GM19328 (cell line): ENCODE data around the gene IGFBP6.
"Not testable (repeated sequence)": the region's sequence is repeated elsewhere in the genome, so short reads cannot be mapped to it uniquely, and the experiment has no call there.

Experiments used
- ATAC-seq: cut with Tn5 transposase; IDR thresholded peaks from one replicate; pipeline ENCODE4 v1.9.1; 2021; ENCODE audit warnings: mild to moderate bottlenecking, moderate library complexity; ENCODE audit not compliant: unreplicated experiment

Gene IGFBP6

DNA sequence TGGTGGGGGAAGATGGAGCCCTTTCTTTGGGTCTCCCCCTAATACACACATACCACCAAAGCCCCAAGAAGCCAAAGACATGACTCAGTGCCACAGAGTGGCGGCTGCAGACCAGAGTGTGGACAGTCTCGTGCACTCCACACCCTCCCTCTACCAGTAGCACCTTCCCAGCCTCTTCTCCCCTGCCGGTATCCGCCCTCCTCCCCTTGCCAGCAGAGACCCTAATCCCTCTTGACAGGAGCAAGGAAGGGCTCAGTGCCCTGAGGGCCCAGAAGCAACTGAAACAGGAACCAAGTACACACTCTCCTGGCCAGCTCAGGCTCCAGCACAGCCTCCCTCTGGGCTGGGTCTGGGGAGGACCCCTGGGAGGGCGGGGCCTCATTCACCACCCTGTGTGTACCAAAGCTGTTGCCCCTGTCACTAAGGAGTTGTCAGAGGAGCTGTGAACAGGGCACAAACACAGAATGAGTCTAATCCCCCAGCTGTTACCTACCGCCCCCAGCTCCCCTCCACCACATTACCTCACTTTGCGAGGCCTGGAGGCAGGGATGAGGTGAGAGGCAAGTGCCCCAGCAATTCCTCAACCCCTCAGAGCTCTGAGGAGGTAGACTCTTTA is 26.5 kb upstream of the IGFBP6 start:
- ATAC-seq, result no peak

DNA sequence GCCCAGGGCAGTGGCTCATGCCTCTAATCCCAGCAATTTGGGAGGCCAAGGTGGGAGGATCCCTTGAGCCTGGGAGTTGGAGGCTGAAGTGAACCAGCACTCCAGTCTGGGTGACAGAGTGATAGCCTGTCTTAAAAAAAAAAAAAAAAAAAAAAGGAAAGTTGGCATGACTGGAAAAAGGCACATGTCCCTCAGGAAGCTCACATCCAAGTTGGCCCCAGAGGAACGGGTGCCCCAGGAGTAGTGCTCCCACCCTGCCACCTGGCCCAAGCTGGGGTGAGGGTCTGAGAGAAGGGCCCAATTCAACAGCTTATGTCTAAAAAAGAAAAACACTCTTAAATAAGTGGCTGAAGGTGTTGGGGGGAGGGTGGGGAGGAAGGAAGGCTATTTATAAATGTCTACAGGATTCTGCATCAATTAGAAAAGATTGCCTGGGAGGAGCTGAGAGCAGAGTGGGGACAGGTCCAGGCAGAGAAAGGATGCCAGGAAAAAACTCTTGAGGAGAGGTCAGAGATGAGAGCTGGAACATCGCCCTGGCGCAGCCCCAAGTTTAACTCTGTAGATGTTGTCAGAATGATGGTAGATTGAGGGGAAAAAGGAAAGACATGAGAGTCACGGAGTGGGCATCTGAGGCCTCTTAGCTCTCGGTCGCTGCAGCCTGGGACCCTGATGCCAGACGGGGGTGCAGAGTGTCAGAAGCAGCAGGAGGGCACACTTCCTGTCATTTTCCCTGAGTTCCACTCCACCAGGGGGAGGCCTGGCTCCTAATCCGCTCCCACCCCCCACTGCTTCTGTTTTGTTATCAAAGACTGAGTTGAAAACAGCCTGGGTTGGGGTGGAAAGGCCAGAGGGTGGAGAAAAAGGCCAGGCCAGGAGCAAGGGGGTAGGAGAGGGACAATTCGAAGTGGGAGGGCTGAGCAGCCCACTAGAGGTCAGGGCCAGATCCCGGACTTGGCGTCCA is 25.6 kb upstream of the IGFBP6 start:
- no peak for ATAC-seq

DNA sequence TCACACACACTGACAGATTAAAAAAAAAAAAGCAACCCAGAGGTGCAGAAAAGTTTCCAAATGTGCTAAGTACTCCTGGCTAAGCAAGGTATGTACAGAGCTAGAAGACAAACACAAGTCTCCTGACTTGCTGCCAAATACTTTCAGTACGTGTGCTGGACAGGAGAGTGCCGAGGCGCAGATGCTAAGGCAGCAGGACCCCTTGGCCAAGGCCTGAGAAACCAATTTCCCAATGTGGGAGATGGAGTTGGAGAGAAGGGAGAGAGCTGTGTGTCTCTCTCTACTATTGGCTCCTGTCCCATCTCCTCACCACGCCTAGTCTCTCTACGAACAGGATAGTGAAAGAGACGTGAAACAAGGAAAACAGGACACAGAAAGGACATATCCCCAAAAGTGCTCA is 23.6 kb upstream of the IGFBP6 start:
- ATAC-seq, result no peak

DNA sequence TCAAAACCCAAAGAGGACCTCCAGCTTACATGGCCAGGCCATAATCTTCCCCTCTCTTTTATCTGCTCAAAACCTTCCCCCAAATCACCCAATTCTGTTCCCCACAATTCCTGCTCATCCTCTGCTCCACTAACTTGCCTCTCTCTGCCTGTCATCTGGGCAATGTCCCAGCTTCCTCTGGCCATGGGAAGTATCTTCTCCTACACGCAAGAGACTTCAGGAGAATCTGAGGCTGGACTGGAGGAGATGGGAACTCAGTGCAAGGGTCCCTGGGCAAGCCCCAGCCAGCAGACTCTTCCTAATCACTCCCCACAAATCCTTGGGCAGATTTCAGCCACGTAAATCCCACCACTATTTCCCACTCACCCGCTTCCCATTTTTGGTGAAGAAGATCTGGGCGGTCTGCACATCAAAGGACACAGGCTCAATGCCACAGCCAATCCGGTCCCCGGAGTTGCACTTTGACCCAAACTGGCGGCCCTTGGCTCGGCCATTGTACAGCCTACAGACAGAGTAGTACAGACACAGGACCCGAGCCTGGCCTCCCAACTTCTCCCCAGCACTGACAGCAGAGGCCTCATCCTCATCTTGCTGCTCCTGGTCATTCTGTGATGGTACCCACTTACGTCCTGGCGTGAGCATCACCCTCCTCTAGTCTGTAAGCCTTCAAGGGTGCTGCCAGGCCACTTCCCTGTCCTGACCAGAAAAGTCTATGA is 23.0 kb upstream of the IGFBP6 start:
- ATAC-seq, result no peak

DNA sequence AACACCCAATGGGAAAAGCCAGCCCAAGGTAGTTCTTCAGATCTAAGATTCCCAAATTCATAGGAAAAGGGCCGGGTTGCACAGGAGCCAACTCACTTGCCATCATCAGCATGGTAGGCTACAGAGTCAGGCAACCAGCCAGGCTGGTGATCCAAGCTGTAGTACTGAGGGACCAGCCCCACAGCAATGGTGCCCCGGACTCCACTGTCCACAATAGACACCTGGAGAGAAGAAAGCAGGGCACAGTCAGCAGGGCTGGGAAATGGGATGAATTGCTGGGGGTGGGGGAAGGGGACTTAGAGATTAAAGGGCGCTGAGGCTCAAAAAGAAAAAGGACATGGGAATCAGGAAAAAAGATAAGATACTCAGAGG is 22.5 kb upstream of the IGFBP6 start:
- ATAC-seq, result no peak

DNA sequence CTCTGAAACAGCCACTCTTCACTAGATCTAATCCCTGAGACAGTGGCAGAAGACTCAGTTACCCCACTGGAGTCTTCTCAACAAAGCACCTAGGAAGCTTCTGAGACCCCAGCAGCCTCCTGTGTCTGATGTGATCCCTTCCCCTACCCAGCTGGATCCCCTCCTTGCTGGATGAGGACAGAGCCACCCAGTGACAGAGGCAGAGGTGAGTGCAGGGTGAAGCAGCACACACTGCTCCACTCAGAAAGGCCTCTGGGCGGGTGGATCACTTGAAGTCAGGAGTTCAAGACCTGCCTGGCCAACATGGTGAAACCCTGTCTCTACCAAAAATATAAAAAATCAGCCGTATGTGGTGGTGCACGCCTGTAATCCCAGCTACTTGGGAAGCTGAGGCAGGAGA is 21.0 kb upstream of the IGFBP6 start:
- ATAC-seq, result no peak

DNA sequence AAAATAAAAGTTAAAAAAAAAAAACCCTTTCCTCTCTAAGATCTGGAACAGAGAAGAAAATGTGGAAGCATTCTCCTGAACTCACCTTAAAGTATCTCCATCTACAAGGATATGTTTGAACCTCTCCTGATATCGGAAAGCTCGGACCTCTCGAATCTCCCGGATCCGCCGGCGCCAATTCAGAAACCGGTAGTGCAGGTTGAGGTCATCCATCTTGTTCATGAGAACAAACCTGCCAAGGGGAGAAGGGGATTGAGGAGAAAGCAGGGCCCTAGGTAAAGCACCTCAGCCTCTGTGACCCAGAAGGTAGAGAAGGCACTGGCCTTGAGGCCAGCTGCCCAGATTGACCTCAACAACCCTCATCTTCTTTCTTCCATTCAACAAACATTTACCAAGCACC is 20.4 kb upstream of the IGFBP6 start:
- ATAC-seq, result no peak

DNA sequence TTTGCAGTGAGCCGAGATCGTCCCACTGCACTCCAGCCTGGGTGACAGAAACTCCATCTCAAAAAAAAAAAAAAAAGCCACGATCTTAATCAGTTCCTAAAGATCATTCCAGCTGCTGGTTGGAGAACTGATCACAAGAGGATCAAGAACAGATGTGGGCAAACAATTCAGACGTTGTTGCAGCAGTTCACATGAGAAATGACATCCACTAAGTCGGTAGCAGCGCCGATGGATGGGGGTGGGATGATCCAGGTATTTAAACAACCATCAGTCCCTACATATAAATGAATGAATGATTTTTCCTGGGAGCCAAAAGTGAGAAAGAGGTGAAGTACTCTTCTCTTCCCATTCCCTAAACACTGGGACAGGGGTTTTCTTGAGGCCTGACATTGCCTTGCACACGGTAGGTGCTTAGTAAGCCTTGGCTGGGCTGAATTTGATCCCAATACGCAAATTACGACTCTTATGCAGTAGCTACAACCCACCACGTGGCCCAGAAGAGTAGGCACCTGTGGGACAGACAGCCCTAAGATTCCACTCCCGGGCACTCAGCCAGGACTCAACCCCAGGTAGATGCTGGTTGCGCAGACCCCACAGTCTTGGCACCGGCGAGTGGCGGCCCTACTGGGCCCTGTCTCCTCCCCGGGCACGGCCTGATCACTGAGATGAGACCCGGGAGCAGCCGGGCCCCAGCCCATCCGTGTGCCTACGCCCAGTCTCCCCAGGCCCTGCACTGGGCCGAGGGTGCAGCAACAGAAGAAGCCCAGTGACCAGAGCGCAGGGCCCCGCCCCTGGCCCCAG is 18.8 kb upstream of the IGFBP6 start:
- ATAC-seq, result no peak

DNA sequence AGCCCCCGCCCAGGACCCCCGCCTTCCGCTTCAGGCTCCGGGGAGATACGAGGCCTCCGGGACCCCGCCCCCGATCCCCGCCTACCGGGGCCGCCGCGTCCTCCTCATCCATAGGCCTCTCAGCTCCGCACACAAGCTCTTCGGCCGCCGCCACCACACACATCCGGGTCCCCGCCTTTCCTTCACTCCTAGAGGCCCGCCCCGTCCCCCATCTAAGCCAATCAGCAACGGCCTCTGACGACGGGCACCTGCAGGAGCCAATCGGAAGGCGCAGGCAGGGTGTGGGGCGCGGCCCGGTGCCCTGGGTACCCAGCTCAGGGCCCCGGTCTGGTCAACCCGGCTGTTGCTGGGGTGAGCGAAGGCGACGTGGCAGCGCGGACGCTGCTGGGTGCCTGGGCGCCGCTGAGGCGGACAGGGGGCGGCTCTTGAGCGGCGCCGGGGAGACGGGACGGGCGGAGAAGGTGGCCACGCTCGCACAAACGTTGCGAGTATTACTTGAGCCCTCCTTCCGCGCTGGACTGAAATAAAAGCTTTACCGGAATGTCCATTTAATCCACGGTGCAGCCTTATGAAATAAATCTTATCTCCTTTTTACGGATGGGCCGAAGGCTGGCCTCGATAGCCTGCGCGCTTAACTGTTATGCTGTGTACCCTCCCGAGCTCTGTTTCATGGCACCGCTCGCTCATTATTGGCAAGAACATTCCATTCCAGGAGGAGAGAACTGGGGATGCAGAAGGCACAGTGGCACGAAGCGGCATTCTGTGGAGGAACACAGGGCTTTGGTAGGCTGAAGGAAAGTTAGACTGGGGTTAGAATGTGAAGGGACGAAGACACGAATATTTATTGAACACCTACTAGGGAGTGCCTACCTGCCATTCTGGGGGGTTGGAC is 18.0 kb upstream of the IGFBP6 start, which contains the start of gene SPRYD3:
Gene SPRYD3, minus strand, starts transcription at position 165 of the 892 bp plus-strand sequence. Its CDS starts 57 bp downstream, at position 108.
- ATAC-seq, result peak; percentile 99

DNA sequence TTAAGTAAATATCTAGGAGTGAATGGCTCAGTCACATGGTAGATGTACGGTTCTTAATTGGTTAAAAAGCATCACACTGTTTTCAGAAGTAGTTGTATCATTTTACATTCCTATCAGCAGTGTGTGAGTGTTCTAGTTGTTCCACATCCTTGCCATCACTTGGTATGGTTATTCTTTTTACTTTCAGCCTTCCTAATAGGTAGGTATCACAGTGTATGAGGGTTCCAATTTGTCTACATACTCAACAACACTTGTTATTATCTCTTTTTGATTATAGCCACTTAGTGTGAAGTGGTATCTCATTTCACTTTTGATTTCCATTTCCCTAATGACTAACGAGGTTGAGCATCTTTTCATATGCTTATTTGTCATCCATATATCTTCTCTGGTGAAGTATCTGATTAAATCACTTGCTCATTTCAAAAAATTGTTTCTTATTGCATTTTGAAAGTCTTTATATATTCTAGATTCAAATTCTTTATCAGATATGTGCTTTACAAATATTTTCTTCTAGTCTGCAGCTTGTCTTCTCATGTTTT is 14.8 kb upstream of the IGFBP6 start:
- ATAC-seq, result no peak

DNA sequence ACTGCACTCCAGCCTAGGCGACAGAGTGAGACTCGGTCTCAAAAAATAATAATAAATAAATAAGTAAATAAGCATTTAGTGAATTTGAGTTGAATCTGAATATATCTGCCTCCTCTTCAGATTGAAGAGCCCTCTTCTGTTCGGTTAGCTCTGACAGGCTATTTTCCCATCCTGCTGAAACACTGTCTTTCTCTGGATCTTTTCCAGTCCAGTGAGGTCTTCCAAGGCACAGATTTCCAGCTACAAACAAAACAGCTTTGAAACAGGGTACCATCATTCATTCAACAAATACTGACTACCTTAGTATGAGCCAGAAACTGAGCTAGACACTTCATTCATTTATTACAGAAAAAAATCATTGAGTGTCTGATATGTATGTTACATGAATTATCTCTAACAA is 11.1 kb upstream of the IGFBP6 start:
- no peak for ATAC-seq

DNA sequence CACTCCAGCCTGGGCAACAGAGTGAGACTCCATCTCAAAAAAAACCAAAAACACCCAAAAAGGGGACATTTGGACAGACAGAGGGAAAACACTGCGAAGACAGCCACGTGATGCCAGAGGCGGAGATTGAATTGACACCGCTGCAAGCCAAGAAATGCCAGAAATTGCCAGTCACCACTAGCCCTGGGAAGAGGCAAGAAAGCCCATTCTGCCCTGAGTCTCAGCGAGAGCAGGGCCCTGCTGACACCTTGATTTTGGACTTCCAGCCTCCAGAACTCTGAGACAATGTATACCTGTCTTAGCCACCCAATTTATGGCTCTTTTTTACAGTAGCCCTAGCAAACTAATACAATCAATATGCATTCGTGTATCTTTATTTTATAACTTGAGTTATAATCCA is 7.4 kb upstream of the IGFBP6 start:
- ATAC-seq, result no peak

DNA sequence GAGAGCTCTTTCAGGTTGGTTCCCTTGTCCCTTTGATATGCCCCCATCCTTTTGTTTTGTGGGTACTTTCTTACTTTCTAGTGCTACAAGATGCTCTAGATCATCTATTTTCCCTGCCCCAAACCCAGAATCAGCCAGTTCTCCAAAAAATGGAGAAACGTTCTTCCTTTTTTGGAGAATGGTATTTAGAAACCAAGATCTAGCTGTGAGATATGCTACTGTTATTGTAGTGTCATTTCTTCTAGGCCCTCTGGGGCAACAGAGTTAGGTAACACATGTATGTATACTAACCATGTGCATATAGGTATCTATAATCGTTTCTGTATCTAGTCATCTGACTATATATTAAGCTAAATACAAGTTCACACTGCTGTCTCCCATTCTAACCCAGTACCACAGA is 6.9 kb upstream of the IGFBP6 start:
- no peak for ATAC-seq

DNA sequence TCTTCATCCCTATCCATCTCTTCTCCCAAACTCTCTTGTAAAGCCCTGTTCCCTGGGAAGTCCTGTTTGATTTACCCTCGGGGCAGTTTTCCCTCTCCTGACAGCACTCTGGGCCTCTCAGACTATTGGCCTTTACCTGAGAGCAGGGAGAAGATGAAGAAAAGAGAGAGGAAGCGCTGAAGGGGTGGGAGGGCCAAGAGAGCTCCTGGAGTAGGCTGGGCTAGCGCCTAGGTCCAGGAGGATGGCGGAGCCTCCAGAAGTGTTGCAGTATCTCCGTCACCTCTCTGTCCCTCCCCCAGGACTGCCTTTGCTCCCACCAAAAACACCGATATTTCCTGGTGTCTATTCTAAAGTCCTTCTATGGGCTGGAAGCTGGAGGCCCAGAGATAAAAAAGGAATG is 5.7 kb upstream of the IGFBP6 start:
- no peak for ATAC-seq

DNA sequence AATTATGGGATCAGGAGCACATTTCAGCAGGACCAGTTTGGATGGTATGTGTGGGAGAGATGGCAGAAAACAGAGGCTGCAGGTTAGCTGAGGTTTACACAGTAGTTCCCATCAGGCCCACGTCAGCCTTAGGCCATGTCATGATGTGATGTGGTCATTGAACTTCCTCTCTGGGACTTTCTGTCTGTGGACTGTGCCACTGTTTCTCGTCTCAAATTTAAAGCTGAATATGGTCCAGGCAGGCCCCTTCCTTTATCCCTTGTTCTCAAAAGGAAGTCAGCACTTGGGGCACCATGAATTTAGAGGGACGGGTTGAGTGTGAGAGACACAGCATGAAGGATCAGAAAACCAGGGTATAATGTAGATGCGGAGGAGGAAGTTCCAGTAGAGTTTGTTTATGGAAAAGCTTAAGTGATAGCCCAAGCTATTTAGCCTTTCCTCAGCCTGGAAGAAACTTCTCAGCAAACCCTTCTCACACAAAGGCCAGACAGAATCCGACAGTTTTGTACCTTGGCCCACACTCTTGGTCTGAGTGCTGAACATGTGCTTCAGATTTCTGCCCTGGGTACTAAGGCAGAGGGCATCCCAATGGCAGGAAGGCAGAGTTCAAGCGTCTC is 3.6 kb upstream of the IGFBP6 start:
- ATAC-seq, result no peak

DNA sequence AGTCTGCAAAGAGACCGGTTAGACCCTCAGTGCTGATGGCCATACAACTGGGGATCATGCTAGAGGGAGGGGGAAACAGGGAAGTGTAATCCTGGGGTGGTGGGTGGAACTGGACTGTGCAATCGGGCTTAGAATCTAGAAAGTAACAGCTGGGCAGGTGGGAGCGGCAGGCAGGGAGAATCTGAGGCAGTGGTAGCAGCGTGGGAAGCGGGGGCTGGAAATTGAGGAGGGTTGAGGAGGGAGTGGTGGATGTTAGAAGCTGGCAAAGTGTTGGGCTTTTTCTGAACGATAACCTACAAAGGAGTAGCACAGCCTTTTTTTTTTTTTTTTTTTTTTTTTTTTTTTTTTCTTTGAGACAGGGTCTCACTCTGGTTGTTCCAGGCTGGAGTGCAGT is 3.1 kb upstream of the IGFBP6 start:
- ATAC-seq, result no peak

DNA sequence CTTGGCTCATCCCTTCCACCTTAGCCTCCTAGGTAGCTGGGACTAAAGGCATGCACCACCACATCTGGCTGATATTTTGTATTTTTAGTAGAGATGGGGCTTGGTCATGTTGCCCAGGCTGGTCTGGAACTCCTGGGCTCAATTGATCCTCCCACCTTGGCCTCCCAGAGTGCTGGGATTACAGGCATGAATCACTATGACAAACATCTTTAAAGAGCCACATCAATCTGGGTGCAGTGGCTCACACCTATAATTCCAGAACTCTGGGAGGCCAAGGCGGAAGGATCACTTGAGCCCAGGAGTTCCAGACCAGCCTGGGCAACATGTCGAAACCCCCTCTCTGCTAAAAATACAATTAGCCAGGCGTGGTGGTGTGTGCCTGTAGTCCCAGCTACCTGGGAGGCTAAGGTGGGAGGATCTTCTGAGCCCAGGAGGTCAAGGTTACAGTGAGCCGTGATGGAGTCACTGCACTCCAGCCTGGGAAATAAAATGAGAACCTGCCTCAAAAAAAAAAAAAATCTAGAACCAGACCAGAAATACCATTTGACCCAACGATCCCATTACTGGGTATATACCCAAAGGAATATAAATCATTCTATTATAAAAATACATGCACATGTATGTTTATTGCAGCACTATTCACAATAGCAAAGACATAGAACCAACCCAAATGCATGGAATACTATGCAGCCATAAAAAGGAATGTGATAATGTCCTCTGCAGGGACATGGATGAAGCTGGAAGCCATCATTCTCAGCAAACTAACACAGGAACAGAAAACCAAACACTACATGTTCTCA is 2.5 kb upstream of the IGFBP6 start:
- not testable (repeated sequence) for ATAC-seq

DNA sequence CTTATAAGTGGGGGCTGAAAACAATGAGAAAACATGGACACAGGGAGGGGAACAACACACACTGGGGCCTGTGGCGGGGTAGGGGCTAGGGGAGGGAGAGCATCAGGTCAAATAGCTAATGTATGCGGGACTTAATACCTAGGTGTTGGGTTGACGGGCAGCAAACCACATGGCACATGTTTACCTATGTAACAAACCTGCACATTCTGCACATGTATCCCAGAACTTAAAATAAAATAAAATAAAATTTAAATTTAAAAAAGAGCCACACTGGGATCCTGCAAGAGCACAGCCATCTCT is 1.9 kb upstream of the IGFBP6 start:
- not testable (repeated sequence) for ATAC-seq
